ENCODE measurements around the gene HPCAL1. TPM values are rescaled to one million over a fixed set of nuclear protein-coding genes. Genes with fewer than 3 reads are reported as not detected.

Gene HPCAL1
- total RNA-seq, 3 donors from 2014 or later: 42.0 to 98.1 (median 47.7) TPM

DNA sequence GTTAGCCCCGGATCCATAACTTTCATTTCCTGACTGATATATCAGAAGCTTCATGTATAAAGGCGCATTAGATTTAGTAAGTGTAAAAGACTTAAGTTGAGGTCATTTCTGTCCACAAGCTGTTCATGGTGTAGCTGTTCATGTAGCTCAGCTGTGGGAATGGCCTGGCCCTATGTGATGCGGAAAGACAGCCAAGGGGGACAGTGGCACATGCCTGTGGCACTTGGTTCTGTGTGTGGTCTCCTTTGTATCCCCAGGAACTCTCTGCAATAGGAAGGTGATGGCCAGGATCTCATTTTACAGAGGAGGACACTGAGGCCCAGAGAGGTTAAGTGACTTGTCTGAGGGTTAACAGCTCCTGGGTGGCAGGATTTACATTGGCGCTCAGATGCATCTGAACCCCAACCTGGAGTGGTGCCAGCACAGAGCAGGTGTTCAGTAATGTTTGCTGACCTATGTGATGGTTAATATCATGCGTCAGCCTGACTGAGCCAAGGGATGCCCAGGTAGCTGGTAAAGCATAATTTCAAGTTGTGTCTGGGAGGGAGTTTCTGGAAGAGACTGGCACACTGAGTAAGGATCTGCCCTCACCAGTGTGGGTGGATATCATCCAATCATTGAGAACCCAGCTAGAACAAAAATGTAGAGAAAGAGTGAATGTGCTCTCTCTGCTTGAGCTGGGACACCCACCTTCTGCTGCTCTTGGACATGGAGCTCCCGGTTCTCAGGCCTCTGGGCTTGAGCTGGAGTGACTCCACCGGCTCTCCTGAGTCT lies 25.4 kb downstream of the HPCAL1 start:
- ATAC-seq: no peak
- TF ChIP-seq, protein P1, sequence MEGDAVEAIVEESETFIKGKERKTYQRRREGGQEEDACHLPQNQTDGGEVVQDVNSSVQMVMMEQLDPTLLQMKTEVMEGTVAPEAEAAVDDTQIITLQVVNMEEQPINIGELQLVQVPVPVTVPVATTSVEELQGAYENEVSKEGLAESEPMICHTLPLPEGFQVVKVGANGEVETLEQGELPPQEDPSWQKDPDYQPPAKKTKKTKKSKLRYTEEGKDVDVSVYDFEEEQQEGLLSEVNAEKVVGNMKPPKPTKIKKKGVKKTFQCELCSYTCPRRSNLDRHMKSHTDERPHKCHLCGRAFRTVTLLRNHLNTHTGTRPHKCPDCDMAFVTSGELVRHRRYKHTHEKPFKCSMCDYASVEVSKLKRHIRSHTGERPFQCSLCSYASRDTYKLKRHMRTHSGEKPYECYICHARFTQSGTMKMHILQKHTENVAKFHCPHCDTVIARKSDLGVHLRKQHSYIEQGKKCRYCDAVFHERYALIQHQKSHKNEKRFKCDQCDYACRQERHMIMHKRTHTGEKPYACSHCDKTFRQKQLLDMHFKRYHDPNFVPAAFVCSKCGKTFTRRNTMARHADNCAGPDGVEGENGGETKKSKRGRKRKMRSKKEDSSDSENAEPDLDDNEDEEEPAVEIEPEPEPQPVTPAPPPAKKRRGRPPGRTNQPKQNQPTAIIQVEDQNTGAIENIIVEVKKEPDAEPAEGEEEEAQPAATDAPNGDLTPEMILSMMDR (IDR thresholded peaks at IDR 0.05): no peak
- no peak overlapping the region for H3K4me3 ChIP-seq
- no peaks in the 10 kb centered on the region for H3K36me3 ChIP-seq (ENCODE audit: low read depth)
- intact Hi-C loops (cut with DNase I, micrococcal nuclease): no loop called here
- no peaks in the 10 kb centered on the region for H3K9me3 ChIP-seq
- peaks cover 50% of the 10 kb centered on the region for H3K4me1 ChIP-seq (ENCODE audit: low read depth)
- peak in 1 of 3 donors; percentile 63 for DNase-seq

- intact Hi-C loops (cut with DNase I, micrococcal nuclease): no loop called here
- ATAC-seq (peak; percentile 30), DNase-seq (peak in 1 of 3 donors; percentile 36)
- Histone ChIP-seq H3K36me3 (ENCODE audit: low read depth) (no peaks in the 10 kb centered on the region), H3K4me3 (no peak overlapping the region), H3K9me3 (no peaks in the 10 kb centered on the region), H3K4me1 (ENCODE audit: low read depth) (peaks cover 50% of the 10 kb centered on the region)
- TF ChIP-seq, protein P1 (IDR thresholded peaks at IDR 0.05): no peak
Observed at GRCh38 chr2:10328670-10329579, 26.2 kb downstream of the HPCAL1 start.

GRCh38 chr2:10329580-10329879 lies 26.8 kb downstream of the HPCAL1 start:
- no peak overlapping the region for H3K4me3 ChIP-seq
- ATAC-seq (no peak), DNase-seq (no peak)
- intact Hi-C loops (cut with DNase I, micrococcal nuclease): no loop called here
- TF ChIP-seq, protein P1 (IDR thresholded peaks at IDR 0.05): no peak
- H3K9me3 ChIP-seq: no peaks in the 10 kb centered on the region
- no peaks in the 10 kb centered on the region for H3K36me3 ChIP-seq (ENCODE audit: low read depth)
- H3K4me1 ChIP-seq (ENCODE audit: low read depth): peaks cover 50% of the 10 kb centered on the region

DNA sequence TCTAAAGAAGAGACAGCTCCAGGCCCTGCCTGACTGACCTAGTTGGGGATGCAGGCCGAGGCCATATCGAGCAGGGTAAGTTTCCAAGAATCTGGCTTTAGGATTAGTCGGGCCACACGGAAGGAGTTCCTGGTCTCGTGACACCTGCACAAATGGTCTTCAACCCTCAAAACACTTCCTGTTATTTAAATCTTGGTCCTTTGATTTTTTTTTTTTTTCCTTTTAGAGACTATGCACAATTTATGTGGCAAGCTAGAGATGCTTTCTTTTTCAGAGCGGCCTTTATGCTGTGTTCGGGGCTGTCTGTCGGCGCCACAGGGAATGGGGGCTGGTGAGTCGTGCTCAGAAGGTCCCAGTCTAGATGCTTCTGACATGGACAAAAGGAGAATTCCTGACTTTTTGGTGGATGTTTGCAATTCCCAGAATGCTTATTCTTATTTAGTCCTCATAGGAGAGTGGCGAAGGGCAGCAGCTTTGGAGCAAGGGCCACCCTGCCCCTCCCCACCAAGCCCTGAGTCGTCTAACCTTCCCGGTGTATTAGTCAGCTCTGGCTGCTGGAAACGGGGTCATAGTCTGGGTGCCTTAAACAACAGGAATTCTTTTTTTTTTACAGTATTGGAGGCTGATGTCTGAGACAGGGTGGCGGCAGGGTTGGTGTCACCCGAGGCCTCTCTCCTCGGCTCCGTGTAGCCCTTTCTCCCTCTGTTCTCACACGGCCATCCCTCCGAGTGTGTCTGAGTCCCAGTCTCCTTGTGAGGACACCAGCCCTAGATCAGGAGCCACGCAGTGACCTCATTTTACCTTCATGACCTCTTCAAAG lies 27.4 kb downstream of the HPCAL1 start:
- peaks cover 48% of the 10 kb centered on the region for H3K4me1 ChIP-seq (ENCODE audit: low read depth)
- no peaks in the 10 kb centered on the region for H3K9me3 ChIP-seq
- H3K4me3 ChIP-seq: no peak overlapping the region
- intact Hi-C loops (cut with DNase I, micrococcal nuclease): no loop called here
- DNase-seq (no peak), ATAC-seq (peak; percentile 13)
- no peaks in the 10 kb centered on the region for H3K36me3 ChIP-seq (ENCODE audit: low read depth)
- TF ChIP-seq, protein P1 (IDR thresholded peaks at IDR 0.05): no peak

- ATAC-seq (no peak), DNase-seq (no peak)
- Histone ChIP-seq H3K4me1 (ENCODE audit: low read depth) (peaks cover 42% of the 10 kb centered on the region), H3K4me3 (no peak overlapping the region), H3K9me3 (no peaks in the 10 kb centered on the region), H3K36me3 (ENCODE audit: low read depth) (no peaks in the 10 kb centered on the region)
- TF ChIP-seq, protein P1 (IDR thresholded peaks at IDR 0.05): no peak
- intact Hi-C loops (cut with DNase I, micrococcal nuclease): no loop called here
Observed at GRCh38 chr2:10330700-10331026, 28.0 kb downstream of the HPCAL1 start.
